ENCODE measurements around the gene FBXL20. TPM values are rescaled to one million over a fixed set of nuclear protein-coding genes. Genes with fewer than 3 reads are reported as not detected.

Gene FBXL20
- total and polyA plus RNA-seq, 10 of the 15 experiments (the other 5 are each of a cell fraction or from before 2014, with no cell fraction given): 1.2 to 8.3 (median 4.4) TPM

DNA sequence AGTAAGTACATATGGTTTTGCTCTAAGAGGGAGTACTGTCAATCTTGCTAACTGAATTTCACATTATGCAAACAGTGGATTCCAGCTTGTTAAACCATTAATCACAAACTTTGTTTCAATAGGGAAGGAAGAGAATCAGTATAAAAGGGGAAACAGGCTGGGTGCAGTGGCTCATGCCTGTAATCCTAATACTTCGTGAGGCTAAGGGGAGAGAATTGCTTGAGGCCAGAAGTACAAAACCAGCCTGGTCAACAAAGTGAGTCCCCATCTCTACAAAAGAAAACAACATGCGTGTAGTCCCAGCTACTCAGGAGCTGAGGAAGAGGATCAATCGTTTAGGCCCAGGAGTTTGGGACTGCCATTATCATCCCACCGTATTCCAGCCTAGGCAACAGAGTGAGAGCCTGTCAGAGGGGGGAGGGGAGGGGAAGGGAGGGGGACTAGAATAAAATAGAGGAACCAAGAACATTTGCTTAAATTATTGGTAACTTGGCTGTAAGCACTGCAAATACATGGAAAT lies 65.7 kb downstream of the FBXL20 start:
- FAIRE-seq (no peak), ATAC-seq (no peak), DNase-seq (ENCODE audit: low read depth, low spot score) (no peak)
- ChIA-PET POLR2A (interaction anchor here (0.6 kb wide), 2 partner anchors 28 to 318 kb away, joined by 3 to 4 read pairs; no protein-coding TSS in a partner anchor), RAD21 (ENCODE audit: unreplicated experiment) (no interaction called here), SMC1A (ENCODE audit: uncharacterized antibody, unreplicated experiment) (no interaction called here), CTCF (no interaction called here)
- TF ChIP-seq CHD2 (IDR thresholded peaks at IDR 0.05; ENCODE audit: borderline replicate concordance, low read depth, low read length) (no peak), PAX5 (IDR thresholded peaks at IDR 0.05; ENCODE audit: borderline replicate concordance, low read depth, low read length) (no peak), TARDBP (IDR thresholded peaks at IDR 0.05; ENCODE audit: borderline replicate concordance) (no peak), MYC (IDR thresholded peaks at IDR 0.05; ENCODE audit: insufficient read depth, insufficient read length, insufficient replicate concordance, low read length, severe bottlenecking) (no peak), RFX5 (IDR thresholded peaks at IDR 0.05; ENCODE audit: low read depth, low read length) (no peak), EP300 (IDR thresholded peaks at IDR 0.05; ENCODE audit: borderline replicate concordance in 1 of 2, control insufficient read depth in 1 of 2, low read depth in 2 of 2, low read length in 2 of 2) (no peak), RB1 (IDR thresholded peaks at IDR 0.05; ENCODE audit: borderline replicate concordance) (no peak), JUNB (IDR thresholded peaks at IDR 0.05) (no peak), CBX3 (IDR thresholded peaks at IDR 0.05; ENCODE audit: borderline replicate concordance, low read depth) (no peak)
- TF ChIP-seq, protein P1, sequence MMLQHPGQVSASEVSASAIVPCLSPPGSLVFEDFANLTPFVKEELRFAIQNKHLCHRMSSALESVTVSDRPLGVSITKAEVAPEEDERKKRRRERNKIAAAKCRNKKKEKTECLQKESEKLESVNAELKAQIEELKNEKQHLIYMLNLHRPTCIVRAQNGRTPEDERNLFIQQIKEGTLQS (IDR thresholded peaks at IDR 0.05; ENCODE audit: borderline replicate concordance, extremely low read depth, low read depth, low read length): no peak
- TF ChIP-seq, protein P2, sequence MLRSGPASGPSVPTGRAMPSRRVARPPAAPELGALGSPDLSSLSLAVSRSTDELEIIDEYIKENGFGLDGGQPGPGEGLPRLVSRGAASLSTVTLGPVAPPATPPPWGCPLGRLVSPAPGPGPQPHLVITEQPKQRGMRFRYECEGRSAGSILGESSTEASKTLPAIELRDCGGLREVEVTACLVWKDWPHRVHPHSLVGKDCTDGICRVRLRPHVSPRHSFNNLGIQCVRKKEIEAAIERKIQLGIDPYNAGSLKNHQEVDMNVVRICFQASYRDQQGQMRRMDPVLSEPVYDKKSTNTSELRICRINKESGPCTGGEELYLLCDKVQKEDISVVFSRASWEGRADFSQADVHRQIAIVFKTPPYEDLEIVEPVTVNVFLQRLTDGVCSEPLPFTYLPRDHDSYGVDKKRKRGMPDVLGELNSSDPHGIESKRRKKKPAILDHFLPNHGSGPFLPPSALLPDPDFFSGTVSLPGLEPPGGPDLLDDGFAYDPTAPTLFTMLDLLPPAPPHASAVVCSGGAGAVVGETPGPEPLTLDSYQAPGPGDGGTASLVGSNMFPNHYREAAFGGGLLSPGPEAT (IDR thresholded peaks at IDR 0.05; ENCODE audit: low read depth): no peak
- TF ChIP-seq, protein P3, sequence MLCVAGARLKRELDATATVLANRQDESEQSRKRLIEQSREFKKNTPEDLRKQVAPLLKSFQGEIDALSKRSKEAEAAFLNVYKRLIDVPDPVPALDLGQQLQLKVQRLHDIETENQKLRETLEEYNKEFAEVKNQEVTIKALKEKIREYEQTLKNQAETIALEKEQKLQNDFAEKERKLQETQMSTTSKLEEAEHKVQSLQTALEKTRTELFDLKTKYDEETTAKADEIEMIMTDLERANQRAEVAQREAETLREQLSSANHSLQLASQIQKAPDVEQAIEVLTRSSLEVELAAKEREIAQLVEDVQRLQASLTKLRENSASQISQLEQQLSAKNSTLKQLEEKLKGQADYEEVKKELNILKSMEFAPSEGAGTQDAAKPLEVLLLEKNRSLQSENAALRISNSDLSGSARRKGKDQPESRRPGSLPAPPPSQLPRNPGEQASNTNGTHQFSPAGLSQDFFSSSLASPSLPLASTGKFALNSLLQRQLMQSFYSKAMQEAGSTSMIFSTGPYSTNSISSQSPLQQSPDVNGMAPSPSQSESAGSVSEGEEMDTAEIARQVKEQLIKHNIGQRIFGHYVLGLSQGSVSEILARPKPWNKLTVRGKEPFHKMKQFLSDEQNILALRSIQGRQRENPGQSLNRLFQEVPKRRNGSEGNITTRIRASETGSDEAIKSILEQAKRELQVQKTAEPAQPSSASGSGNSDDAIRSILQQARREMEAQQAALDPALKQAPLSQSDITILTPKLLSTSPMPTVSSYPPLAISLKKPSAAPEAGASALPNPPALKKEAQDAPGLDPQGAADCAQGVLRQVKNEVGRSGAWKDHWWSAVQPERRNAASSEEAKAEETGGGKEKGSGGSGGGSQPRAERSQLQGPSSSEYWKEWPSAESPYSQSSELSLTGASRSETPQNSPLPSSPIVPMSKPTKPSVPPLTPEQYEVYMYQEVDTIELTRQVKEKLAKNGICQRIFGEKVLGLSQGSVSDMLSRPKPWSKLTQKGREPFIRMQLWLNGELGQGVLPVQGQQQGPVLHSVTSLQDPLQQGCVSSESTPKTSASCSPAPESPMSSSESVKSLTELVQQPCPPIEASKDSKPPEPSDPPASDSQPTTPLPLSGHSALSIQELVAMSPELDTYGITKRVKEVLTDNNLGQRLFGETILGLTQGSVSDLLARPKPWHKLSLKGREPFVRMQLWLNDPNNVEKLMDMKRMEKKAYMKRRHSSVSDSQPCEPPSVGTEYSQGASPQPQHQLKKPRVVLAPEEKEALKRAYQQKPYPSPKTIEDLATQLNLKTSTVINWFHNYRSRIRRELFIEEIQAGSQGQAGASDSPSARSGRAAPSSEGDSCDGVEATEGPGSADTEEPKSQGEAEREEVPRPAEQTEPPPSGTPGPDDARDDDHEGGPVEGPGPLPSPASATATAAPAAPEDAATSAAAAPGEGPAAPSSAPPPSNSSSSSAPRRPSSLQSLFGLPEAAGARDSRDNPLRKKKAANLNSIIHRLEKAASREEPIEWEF (IDR thresholded peaks at IDR 0.05; ENCODE audit: insufficient replicate concordance, low read depth, low read length): no peak
- TF ChIP-seq, protein P4, sequence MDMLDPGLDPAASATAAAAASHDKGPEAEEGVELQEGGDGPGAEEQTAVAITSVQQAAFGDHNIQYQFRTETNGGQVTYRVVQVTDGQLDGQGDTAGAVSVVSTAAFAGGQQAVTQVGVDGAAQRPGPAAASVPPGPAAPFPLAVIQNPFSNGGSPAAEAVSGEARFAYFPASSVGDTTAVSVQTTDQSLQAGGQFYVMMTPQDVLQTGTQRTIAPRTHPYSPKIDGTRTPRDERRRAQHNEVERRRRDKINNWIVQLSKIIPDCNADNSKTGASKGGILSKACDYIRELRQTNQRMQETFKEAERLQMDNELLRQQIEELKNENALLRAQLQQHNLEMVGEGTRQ (IDR thresholded peaks at IDR 0.05; ENCODE audit: borderline replicate concordance, low read depth, low read length): no peak
- Histone ChIP-seq H3K36me3 (ENCODE audit: control insufficient read depth in 2 of 2, insufficient read depth in 2 of 2, low read length in 1 of 2) (no peaks in the 10 kb centered on the region), H3K27me3 (replicated peaks in 1 of 2; ENCODE audit: control insufficient read depth in 2 of 2, insufficient read depth in 2 of 2, low read length in 1 of 2) (no peaks in the 10 kb centered on the region), H3K4me2 (ENCODE audit: control insufficient read depth, insufficient read depth) (no peak overlapping the region), H3K9me3 (replicated peaks; ENCODE audit: control insufficient read depth, insufficient read depth, low read length) (no peaks in the 10 kb centered on the region), H3K27ac (ENCODE audit: control insufficient read depth, insufficient read depth) (no peak overlapping the region), H3K9ac (ENCODE audit: control insufficient read depth, insufficient read depth, low read length) (no peak overlapping the region), H2AFZ (ENCODE audit: control insufficient read depth, low read depth, low read length) (no peak overlapping the region), H3K4me3 (no peak overlapping the region), H3K79me2 (ENCODE audit: control insufficient read depth, insufficient read depth, low read length) (no peaks in the 10 kb centered on the region), H4K20me1 (ENCODE audit: control insufficient read depth, insufficient read depth) (no peaks in the 10 kb centered on the region), H3K4me1 (ENCODE audit: control insufficient read depth, insufficient read depth, low read length) (no peaks in the 10 kb centered on the region)
- WGBS (ENCODE audit: insufficient coverage, insufficient replicate concordance, low lambda C conversion rate, missing lambda C conversion rate): 65% methylated on average over 4 of the region's 4 CpGs
- in situ Hi-C loops (cut with MboI): no loop called here
- intact Hi-C loops (cut with micrococcal nuclease; ENCODE audit: unreplicated experiment): no loop called here
- BruUV-seq (replicated peaks): no TSS peak

Data from GM12878 (cell line).